ENCODE results near the gene ADIPOQ.
"Not testable (repeated sequence)": the region's sequence is repeated elsewhere in the genome, so short reads cannot be mapped to it uniquely, and the experiment has no call there.

- not testable (repeated sequence) for TF ChIP-seq POLR2A, CTCF (IDR thresholded peaks at IDR 0.05)
Measured at GRCh38 chr3:186907075-186907474, 64.6 kb downstream of the ADIPOQ start.

All from Peyer's patch (tissue), 4 donors.